Mesenchymal stem cell (in vitro differentiated cells and primary cell): Measurements from ENCODE around the gene GABRG3.

ENCODE experiments used
- DNase-seq: peaks from one replicate; pipeline ENCODE4 v3.0.0-alpha.2; 2013
- H2AFZ ChIP-seq: one replicate; pipeline ENCODE4 v1.6.1; 2013; ENCODE audit warnings: low read depth, mild to moderate bottlenecking, control low read depth, inconsistent platforms, low read length, moderate library complexity
- H2AK5ac ChIP-seq: 2 replicates; pipeline ENCODE4 v1.6.1; 2013; ENCODE audit warnings: low read length, moderate library complexity, mild to moderate bottlenecking, inconsistent platforms; ENCODE audit not compliant: severe bottlenecking
- H2BK120ac ChIP-seq: one replicate; pipeline ENCODE4 v1.6.1; 2013; ENCODE audit warnings: low read depth, mild to moderate bottlenecking, inconsistent platforms, low read length, moderate library complexity
- H2BK12ac ChIP-seq, 2 experiments: one replicate each; pipeline ENCODE4 v1.6.1; 2013; ENCODE audit warnings: inconsistent platforms in 2 of 2, low read length in 2 of 2, mild to moderate bottlenecking in 2 of 2, moderate library complexity in 2 of 2, control low read depth in 1 of 2
- H2BK15ac ChIP-seq: one replicate; pipeline ENCODE4 v1.6.1; 2013; ENCODE audit warnings: mild to moderate bottlenecking, low read depth, inconsistent platforms; ENCODE audit not compliant: poor library complexity, severe bottlenecking
- H2BK5ac ChIP-seq: 2 replicates; pipeline ENCODE4 v1.6.1; 2013; ENCODE audit warnings: low read depth, mild to moderate bottlenecking, low read length, control low read depth, inconsistent platforms; ENCODE audit not compliant: poor library complexity, severe bottlenecking
- H3K14ac ChIP-seq, 2 experiments: one replicate each; pipeline ENCODE4 v1.6.1; 2013; ENCODE audit warnings: inconsistent platforms in 2 of 2, low read length in 2 of 2, control low read depth in 1 of 2, mild to moderate bottlenecking in 1 of 2, moderate library complexity in 1 of 2
- H3K18ac ChIP-seq, 2 experiments: one replicate each; pipeline ENCODE4 v1.6.1; 2013; ENCODE audit warnings: inconsistent platforms in 2 of 2, low read length in 2 of 2, control low read depth in 1 of 2, low read depth in 1 of 2, mild to moderate bottlenecking in 1 of 2
- H3K23ac ChIP-seq, 2 experiments: one replicate each; pipeline ENCODE4 v1.6.1; 2013; ENCODE audit warnings: inconsistent platforms in 2 of 2, low read length in 2 of 2, mild to moderate bottlenecking in 2 of 2, moderate library complexity in 2 of 2, control low read depth in 1 of 2
- H3K27ac ChIP-seq: 2 replicates; pipeline ENCODE4 v1.5.1; 2013; ENCODE audit warnings: mild to moderate bottlenecking, moderate library complexity, low read length, control low read depth, inconsistent platforms; ENCODE audit not compliant: poor library complexity, severe bottlenecking
- H3K27me3 ChIP-seq, 2 experiments: 2 replicates each; pipeline versions ENCODE4 v1.6.1 to v1.7.0; 2013; ENCODE audit warnings: low read length in 2 of 2, mild to moderate bottlenecking in 2 of 2, moderate library complexity in 2 of 2, control low read depth in 1 of 2, inconsistent platforms in 1 of 2; ENCODE audit not compliant: control insufficient read depth in 1 of 2, insufficient read depth in 1 of 2
- H3K36me3 ChIP-seq, 2 experiments: 2 replicates each; pipeline versions ENCODE4 v1.6.1 to v1.7.0; 2013; ENCODE audit warnings: low read length in 2 of 2, control low read depth in 1 of 2, inconsistent platforms in 1 of 2, low read depth in 1 of 2, mild to moderate bottlenecking in 1 of 2; ENCODE audit not compliant: insufficient read depth in 2 of 2, control insufficient read depth in 1 of 2
- H3K4ac ChIP-seq, 2 experiments: one replicate each; pipeline ENCODE4 v1.6.1; 2013; ENCODE audit warnings: inconsistent platforms in 2 of 2, low read length in 2 of 2, mild to moderate bottlenecking in 2 of 2, moderate library complexity in 2 of 2, control low read depth in 1 of 2, low read depth in 1 of 2
- H3K4me1 ChIP-seq: 2 replicates; pipeline ENCODE4 v1.6.1; 2013; ENCODE audit warnings: low read depth, low read length, control low read depth; ENCODE audit not compliant: control insufficient read depth, insufficient read depth
- H3K4me2 ChIP-seq: 2 replicates; pipeline ENCODE4 v1.6.1; 2013; ENCODE audit warnings: low read length, mild to moderate bottlenecking, inconsistent platforms; ENCODE audit not compliant: poor library complexity, severe bottlenecking
- H3K4me3 ChIP-seq, 2 experiments: 2 replicates each; pipeline versions ENCODE4 v1.5.1 to v1.7.0; 2013; ENCODE audit warnings: low read length in 2 of 2, mild to moderate bottlenecking in 2 of 2, control low read depth in 1 of 2, low read depth in 1 of 2; ENCODE audit not compliant: insufficient read depth in 1 of 2
- H3K79me1 ChIP-seq: replicated peaks from 2 replicates; pipeline ENCODE4 v1.6.1; 2013; ENCODE audit warnings: mild to moderate bottlenecking, control low read depth, low read length, inconsistent platforms; ENCODE audit not compliant: poor library complexity, severe bottlenecking
- H3K9ac ChIP-seq: 2 replicates; pipeline ENCODE4 v1.7.0; 2013; ENCODE audit warnings: mild to moderate bottlenecking, low read length, moderate library complexity
- H3K9me3 ChIP-seq: 2 replicates; pipeline ENCODE4 v1.7.0; 2013; ENCODE audit warnings: mild to moderate bottlenecking, low read length; ENCODE audit not compliant: control insufficient read depth
- H4K8ac ChIP-seq: one replicate; pipeline ENCODE4 v1.6.1; 2013; ENCODE audit warnings: inconsistent platforms, mild to moderate bottlenecking, low read length, moderate library complexity
- H4K91ac ChIP-seq: one replicate; pipeline ENCODE4 v1.6.1; 2013; ENCODE audit warnings: mild to moderate bottlenecking, low read length, inconsistent platforms
- WGBS: methylation state at CpG from one replicate; pipeline ENCODE4 v1.1.7; 2013; ENCODE audit warnings: mixed read lengths; 5-methylcytosine and 5-hydroxymethylcytosine counted together

Gene GABRG3

DNA sequence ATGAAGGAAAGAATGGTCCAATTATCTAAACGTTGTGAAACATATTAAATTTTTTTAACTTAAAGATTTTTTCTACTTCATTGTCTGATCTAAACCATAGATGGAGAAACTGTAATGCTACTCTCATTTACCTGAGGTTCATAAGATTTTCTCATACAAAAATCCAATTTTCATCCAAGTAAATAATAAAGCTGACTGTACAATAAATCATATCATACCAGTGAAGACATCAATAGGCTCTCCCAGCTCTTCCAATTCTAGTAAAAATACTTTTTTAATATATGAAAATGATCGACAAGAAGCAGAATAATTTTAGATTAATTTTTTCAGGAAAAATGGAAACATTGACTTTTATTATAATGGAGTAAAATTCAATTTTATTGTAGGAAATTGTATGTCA is 260.8 kb downstream of the GABRG3 start:
- Histone ChIP-seq H3K23ac (no peak overlapping the region), H3K9me3 (no peaks in the 10 kb centered on the region), H4K91ac (no peak overlapping the region), H3K27me3 (no peaks in the 10 kb centered on the region), H3K14ac (no peak overlapping the region), H3K4me2 (no peak overlapping the region), H3K18ac (no peak overlapping the region), H4K8ac (no peak overlapping the region), H2BK5ac (no peak overlapping the region), H2BK120ac (no peak overlapping the region), H3K9ac (no peak overlapping the region), H2AK5ac (no peak overlapping the region), H3K36me3 (no peaks in the 10 kb centered on the region), H2AFZ (no peak overlapping the region), H2BK12ac (no peak overlapping the region), H2BK15ac (no peak overlapping the region), H3K4ac (no peak overlapping the region), H3K4me1 (no peaks in the 10 kb centered on the region), H3K4me3 (no peak overlapping the region), H3K79me1 (no peaks in the 10 kb centered on the region), H3K27ac (no peak overlapping the region)
- DNase-seq: no peak
- no CpG with 5 or more reads among the region's 2 CpGs for WGBS

GRCh38 chr15:27232876-27233275 is 261.9 kb downstream of the GABRG3 start:
- H3K36me3 ChIP-seq: no peaks in the 10 kb centered on the region
- H2AK5ac ChIP-seq: no peak overlapping the region
- H3K4me1 ChIP-seq: no peaks in the 10 kb centered on the region
- no peak overlapping the region for H3K18ac ChIP-seq
- no peak overlapping the region for H3K4me2 ChIP-seq
- H2BK5ac ChIP-seq: no peak overlapping the region
- H3K9ac ChIP-seq: no peak overlapping the region
- H2BK120ac ChIP-seq: no peak overlapping the region
- no peak overlapping the region for H4K8ac ChIP-seq
- H2AFZ ChIP-seq: no peak overlapping the region
- H2BK12ac ChIP-seq: no peak overlapping the region
- H3K9me3 ChIP-seq: no peaks in the 10 kb centered on the region
- no peak overlapping the region for H2BK15ac ChIP-seq
- no peak overlapping the region for H3K27ac ChIP-seq
- H3K4me3 ChIP-seq: no peak overlapping the region
- no peak for DNase-seq
- H3K4ac ChIP-seq: no peak overlapping the region
- no peak overlapping the region for H4K91ac ChIP-seq
- 75% methylated on average over 4 of the region's 4 CpGs for WGBS
- H3K27me3 ChIP-seq: no peaks in the 10 kb centered on the region
- no peak overlapping the region for H3K23ac ChIP-seq
- no peak overlapping the region for H3K14ac ChIP-seq
- H3K79me1 ChIP-seq: no peaks in the 10 kb centered on the region

- Histone ChIP-seq H3K9me3 (no peaks in the 10 kb centered on the region), H4K8ac (no peak overlapping the region), H3K27me3 (no peaks in the 10 kb centered on the region), H3K4me2 (no peak overlapping the region), H4K91ac (no peak overlapping the region), H3K14ac (no peak overlapping the region), H3K79me1 (no peaks in the 10 kb centered on the region), H2AFZ (no peak overlapping the region), H3K4ac (no peak overlapping the region), H2BK120ac (no peak overlapping the region), H3K36me3 (no peaks in the 10 kb centered on the region), H3K4me1 (no peaks in the 10 kb centered on the region), H3K18ac (no peak overlapping the region), H3K9ac (no peak overlapping the region), H3K27ac (no peak overlapping the region), H2BK12ac (no peak overlapping the region), H3K4me3 (no peak overlapping the region), H2BK5ac (no peak overlapping the region), H2BK15ac (no peak overlapping the region), H2AK5ac (no peak overlapping the region), H3K23ac (no peak overlapping the region)
- no peak for DNase-seq
- WGBS: 86% methylated on average over 4 of the region's 4 CpGs
Observed at GRCh38 chr15:27234593-27234992, 263.6 kb downstream of the GABRG3 start.

- Histone ChIP-seq H3K27me3 (no peaks in the 10 kb centered on the region), H3K4me3 (no peak overlapping the region), H3K14ac (no peak overlapping the region), H3K4me1 (no peaks in the 10 kb centered on the region), H3K4me2 (no peak overlapping the region), H2BK5ac (no peak overlapping the region), H2AFZ (no peak overlapping the region), H2BK15ac (no peak overlapping the region), H2BK120ac (no peak overlapping the region), H3K36me3 (no peaks in the 10 kb centered on the region), H3K18ac (no peak overlapping the region), H3K23ac (no peak overlapping the region), H3K79me1 (no peaks in the 10 kb centered on the region), H2AK5ac (no peak overlapping the region), H3K27ac (no peak overlapping the region), H3K4ac (no peak overlapping the region), H2BK12ac (no peak overlapping the region), H3K9ac (no peak overlapping the region), H4K8ac (no peak overlapping the region), H3K9me3 (no peaks in the 10 kb centered on the region), H4K91ac (no peak overlapping the region)
- DNase-seq: no peak
- 79% methylated on average over 4 of the region's 4 CpGs for WGBS
Observed at GRCh38 chr15:27235161-27235560, 264.2 kb downstream of the GABRG3 start.
